HCT116 (cell line): Measurements from ENCODE around the gene ORMDL1.

ENCODE experiments used
- JUND ChIP-seq: IDR thresholded peaks from 2 replicates; pipeline ENCODE4 v1.6.1; 2012
- POLR2A ChIP-seq: IDR thresholded peaks from 2 replicates; pipeline ENCODE4 v1.7.0; 2011; ENCODE audit warnings: borderline replicate concordance; ENCODE audit not compliant: insufficient read depth, insufficient read length; ENCODE audit errors: extremely low read depth
- POLR2AphosphoS5 ChIP-seq: IDR thresholded peaks from 2 replicates; pipeline ENCODE4 v1.6.1; 2011; ENCODE audit warnings: mild to moderate bottlenecking, low read depth, low read length, moderate library complexity
- TF ChIP-seq, protein P1 (sequence below), 3 experiments: fragments of 200-600 bp in 1 of 3; sonication (generic) in 1 of 3; IDR thresholded peaks in 2 of 3; conservative IDR thresholded peaks in 1 of 3; 2 replicates each; pipeline ENCODE4 v1.5.1; 2012 to 2017; ENCODE audit warnings: low read depth in 2 of 3, low read length in 2 of 3, antibody characterized with exemption in 1 of 3, borderline replicate concordance in 1 of 3, control low read depth in 1 of 3, mild to moderate bottlenecking in 1 of 3, mixed read lengths in 1 of 3, mixed run types in 1 of 3, moderate library complexity in 1 of 3; ENCODE audit not compliant: insufficient read depth in 1 of 3

DNA sequence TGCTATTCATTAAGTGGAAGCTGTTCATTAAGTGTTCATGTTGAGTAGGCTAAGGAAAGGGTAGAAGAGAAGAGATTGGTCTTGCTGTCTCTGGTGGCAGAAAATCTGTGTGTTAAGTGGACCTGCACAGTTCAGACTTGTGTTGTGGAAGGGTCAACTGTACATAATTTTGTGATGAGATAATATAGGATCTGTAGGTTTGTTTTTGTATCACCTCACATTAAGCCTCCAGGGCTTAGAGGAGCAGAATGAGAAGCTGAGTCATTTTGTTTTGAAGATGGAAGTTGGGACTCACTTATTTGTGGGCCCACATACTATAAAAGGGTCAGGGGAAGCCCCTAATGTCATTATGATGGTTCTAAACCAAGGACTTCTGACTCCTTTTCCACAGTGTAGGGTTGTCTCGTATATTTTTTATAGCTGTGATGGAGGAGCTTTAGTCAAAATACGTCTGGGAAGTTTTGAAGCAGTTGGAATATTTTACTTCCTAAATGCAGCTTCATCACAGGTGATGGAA is 18.3 kb upstream of the ORMDL1 start:
- TF ChIP-seq, protein P1, sequence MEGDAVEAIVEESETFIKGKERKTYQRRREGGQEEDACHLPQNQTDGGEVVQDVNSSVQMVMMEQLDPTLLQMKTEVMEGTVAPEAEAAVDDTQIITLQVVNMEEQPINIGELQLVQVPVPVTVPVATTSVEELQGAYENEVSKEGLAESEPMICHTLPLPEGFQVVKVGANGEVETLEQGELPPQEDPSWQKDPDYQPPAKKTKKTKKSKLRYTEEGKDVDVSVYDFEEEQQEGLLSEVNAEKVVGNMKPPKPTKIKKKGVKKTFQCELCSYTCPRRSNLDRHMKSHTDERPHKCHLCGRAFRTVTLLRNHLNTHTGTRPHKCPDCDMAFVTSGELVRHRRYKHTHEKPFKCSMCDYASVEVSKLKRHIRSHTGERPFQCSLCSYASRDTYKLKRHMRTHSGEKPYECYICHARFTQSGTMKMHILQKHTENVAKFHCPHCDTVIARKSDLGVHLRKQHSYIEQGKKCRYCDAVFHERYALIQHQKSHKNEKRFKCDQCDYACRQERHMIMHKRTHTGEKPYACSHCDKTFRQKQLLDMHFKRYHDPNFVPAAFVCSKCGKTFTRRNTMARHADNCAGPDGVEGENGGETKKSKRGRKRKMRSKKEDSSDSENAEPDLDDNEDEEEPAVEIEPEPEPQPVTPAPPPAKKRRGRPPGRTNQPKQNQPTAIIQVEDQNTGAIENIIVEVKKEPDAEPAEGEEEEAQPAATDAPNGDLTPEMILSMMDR (IDR thresholded peaks at IDR 0.05 in 2 of 3, conservative IDR thresholded peaks at IDR 0.05 in 1 of 3; ENCODE audit: borderline replicate concordance in 1 of 3, insufficient read depth in 1 of 3, low read depth in 2 of 3, low read length in 2 of 3) = no peak
- TF ChIP-seq POLR2A (no peak), POLR2AphosphoS5 (no peak), JUND (no peak)
